Measurements from ENCODE around the gene KRT2.

The KRT2 gene

DNA sequence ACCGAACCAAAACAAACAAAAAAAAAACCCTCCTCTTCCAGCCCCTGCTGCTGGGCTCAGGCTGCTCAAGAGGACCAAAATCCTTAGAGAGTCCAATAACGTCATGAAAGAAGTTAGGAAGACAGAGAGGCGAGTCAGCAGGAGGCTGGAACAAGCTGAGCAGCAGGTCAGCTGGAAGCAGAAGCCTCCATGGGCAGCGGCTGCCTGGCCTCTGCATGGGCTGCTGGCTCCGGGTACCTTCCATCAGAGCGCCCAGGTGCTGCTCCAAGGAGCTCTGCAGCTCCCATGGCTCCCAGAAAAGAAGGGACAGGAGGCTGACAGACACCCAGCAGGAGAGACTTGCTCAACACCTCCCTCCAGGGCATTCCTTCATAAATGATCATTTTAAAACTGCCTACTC is 3.2 kb upstream of the KRT2 start:
- no peak overlapping the region for H3K4me3 ChIP-seq (ENCODE audit: low read length)
- DNase-seq (ENCODE audit: low read depth): no peak
- TF ChIP-seq, protein P1, sequence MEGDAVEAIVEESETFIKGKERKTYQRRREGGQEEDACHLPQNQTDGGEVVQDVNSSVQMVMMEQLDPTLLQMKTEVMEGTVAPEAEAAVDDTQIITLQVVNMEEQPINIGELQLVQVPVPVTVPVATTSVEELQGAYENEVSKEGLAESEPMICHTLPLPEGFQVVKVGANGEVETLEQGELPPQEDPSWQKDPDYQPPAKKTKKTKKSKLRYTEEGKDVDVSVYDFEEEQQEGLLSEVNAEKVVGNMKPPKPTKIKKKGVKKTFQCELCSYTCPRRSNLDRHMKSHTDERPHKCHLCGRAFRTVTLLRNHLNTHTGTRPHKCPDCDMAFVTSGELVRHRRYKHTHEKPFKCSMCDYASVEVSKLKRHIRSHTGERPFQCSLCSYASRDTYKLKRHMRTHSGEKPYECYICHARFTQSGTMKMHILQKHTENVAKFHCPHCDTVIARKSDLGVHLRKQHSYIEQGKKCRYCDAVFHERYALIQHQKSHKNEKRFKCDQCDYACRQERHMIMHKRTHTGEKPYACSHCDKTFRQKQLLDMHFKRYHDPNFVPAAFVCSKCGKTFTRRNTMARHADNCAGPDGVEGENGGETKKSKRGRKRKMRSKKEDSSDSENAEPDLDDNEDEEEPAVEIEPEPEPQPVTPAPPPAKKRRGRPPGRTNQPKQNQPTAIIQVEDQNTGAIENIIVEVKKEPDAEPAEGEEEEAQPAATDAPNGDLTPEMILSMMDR (conservative IDR thresholded peaks at IDR 0.05; ENCODE audit: low read length): no peak

DNA sequence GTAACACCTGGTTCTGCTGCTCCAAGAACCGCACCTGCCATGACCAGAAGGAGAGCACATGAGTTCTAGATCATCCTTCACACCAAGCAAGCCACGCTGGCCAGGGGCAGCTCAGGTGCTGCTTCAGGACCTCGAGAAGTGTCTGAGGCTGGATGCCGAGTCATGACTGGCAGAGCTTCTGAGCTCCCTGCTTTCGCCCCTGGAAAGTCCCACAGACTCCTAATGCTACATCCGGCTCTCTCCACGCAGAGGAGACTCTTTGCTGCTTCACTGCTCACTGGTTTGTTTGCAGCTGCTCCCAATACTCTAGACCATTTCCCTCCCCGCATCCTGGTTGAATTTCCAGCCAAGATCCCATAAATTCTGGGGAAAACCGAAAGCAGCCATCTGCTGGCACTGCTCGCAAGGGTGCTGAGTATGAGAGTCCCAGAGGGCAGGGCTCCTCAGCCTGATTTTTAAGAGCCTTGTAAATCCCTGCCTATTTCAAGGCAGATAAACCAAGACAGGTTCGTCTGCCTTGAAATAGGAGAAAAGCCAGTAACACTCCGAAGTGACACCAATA is 1.4 kb downstream of the KRT2 start:
- TF ChIP-seq, protein P1 (conservative IDR thresholded peaks at IDR 0.05; ENCODE audit: low read length): no peak
- DNase-seq (ENCODE audit: low read depth): peak; percentile 24
- 0 out of 2 replicates have a peak overlapping the region, but pooled peaks have one; percentile 1 for H3K4me3 ChIP-seq (ENCODE audit: low read length)

DNA sequence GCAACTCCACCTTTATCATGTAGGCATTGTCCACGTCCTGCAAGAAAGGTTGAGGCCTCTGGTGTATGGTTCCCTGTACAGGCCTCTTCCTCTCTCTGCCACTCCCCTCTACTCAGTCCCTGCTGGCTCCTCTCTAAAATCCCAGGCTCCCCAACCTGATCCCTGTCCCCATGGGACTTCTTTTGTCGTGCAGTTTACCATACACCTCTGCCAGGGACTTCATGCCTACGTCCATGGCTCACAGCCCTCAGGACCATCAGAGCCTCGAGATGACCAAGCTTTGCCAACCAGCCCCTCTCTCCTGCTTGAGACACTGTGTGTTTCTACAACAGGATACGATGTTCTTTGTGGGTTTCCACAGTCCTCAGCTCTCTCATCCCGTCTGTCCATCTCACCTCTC is 2.9 kb downstream of the KRT2 start:
- no peak overlapping the region for H3K4me3 ChIP-seq (ENCODE audit: low read length)
- TF ChIP-seq, protein P1 (conservative IDR thresholded peaks at IDR 0.05; ENCODE audit: low read length): no peak
- DNase-seq (ENCODE audit: low read depth): no peak

DNA sequence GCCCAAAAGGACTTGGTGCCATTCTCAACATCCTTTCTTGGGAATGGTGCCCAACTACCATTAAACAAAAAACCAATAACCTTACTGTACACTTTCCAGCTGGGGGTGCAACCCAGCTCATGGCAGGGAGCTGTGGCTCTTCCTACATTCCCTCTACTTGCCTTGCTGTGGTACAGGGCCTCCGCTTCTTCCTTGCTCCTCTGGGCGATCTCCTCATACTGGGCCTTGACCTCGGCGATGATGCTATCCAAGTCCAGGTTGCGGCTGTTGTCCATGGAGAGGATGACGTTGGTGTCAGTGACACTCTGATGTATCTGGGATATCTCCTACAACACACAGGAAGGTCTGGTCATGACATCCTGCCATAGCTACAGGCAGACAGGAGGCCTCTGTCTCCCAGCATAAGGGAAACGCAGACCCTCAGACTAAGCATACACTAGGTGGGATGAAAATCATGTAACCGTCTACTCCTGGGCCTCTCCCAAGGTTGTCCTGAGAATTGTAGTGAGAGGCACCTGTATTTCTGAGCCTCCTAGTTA is 3.9 kb downstream of the KRT2 start:
- TF ChIP-seq, protein P1 (conservative IDR thresholded peaks at IDR 0.05; ENCODE audit: low read length): no peak
- DNase-seq (ENCODE audit: low read depth): no peak
- no peak overlapping the region for H3K4me3 ChIP-seq (ENCODE audit: low read length)

DNA sequence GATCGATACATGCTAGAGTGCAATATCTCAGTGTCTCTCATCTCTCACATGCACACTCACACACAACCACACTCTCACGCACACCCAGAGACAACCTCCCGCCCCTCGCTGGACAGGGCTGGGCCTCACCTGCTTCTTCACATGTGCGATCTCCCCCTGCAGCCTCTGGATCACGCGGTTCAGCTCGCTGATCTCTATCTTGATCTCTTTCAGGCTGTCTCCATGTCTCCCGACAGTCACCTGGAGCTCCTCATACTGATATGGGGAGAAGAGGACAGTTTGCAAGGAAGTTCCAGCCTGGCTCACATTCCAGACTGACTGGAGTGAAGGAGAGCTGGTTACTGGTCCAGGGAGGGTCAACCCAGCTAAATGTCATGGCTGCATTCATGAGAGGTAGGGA is 4.4 kb downstream of the KRT2 start:
- no peak overlapping the region for H3K4me3 ChIP-seq (ENCODE audit: low read length)
- no peak for DNase-seq (ENCODE audit: low read depth)
- TF ChIP-seq, protein P1 (conservative IDR thresholded peaks at IDR 0.05; ENCODE audit: low read length): no peak

DNA sequence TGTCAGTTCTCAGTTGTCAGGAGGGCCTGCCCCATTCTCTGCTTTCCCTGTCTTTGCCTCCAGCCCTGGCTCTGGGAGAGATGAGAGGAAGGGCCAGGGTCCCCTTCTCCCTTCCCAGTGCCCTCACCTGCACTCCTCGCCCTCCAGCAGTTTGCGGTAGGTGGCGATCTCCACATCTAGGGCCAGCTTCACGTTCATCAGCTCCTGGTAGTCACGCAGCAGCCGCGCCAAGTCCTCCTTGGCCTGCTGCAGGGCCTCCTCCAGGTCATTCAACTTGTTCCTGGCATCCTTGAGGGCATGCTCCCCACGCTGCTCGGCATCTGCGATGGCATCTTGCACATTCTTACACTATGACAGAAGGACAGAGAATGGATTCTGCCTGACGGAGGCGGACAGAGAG is 5.4 kb downstream of the KRT2 start:
- TF ChIP-seq, protein P1 (conservative IDR thresholded peaks at IDR 0.05; ENCODE audit: low read length): no peak
- H3K4me3 ChIP-seq (ENCODE audit: low read length): no peak overlapping the region
- DNase-seq (ENCODE audit: low read depth): no peak

DNA sequence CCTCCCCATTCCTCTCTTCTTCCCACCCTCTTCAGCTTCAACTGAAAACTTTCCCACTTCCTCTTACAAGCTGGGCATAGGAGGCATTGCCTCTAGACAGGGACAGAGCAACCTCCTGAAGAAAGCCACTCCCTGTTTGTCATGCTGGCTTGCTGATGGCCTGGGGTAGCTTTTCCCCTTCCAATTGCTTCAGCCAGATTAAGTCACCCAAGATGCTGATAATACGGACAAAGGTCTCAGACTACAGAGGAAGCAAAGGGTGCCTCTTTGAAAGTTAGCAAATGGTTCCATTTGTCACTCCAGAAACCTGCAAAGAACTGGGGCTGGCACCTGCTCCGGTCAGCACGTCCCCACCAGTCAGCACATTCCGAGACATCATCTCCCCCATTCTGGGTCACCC is 6.0 kb downstream of the KRT2 start:
- TF ChIP-seq, protein P1 (conservative IDR thresholded peaks at IDR 0.05; ENCODE audit: low read length): no peak
- DNase-seq (ENCODE audit: low read depth): no peak
- H3K4me3 ChIP-seq (ENCODE audit: low read length): no peak overlapping the region
